GM23338 (cell line): ENCODE results near the gene RBM33.

Source experiments
- CREB1 ChIP-seq: fragments of 250-450 bp; sonication (Bioruptor Pico); IDR thresholded peaks from 2 replicates; pipeline ENCODE4 v1.5.0; 2020; ENCODE audit warnings: low read depth, mild to moderate bottlenecking, moderate library complexity
- EZH2 ChIP-seq: fragments of 200-600 bp; sonication (generic); IDR thresholded peaks from one replicate; pipeline ENCODE4 v1.8.0; 2017; ENCODE audit warnings: antibody characterized with exemption, mild to moderate bottlenecking, low read depth; ENCODE audit not compliant: unreplicated experiment
- EZH2phosphoT487 ChIP-seq: fragments of 200-600 bp; sonication (generic); IDR thresholded peaks from one replicate; pipeline ENCODE4 v1.8.1; 2018; ENCODE audit warnings: antibody characterized with exemption; ENCODE audit not compliant: unreplicated experiment
- JUNB ChIP-seq: IDR thresholded peaks from one replicate; pipeline ENCODE4 v1.6.1; 2016; ENCODE audit warnings: antibody characterized with exemption; ENCODE audit not compliant: unreplicated experiment
- POLR2AphosphoS5 ChIP-seq: IDR thresholded peaks from 2 replicates; pipeline ENCODE4 v1.6.1; 2016; ENCODE audit warnings: antibody characterized with exemption, low read depth
- STAT1 ChIP-seq: IDR thresholded peaks from one replicate; pipeline ENCODE4 v1.6.1; 2016; ENCODE audit warnings: antibody characterized with exemption; ENCODE audit not compliant: unreplicated experiment
- ZNF114 ChIP-seq: fragments of 250-450 bp; sonication (Bioruptor Pico); IDR thresholded peaks from 2 replicates; pipeline ENCODE4 v1.5.0; 2020; ENCODE audit warnings: mild to moderate bottlenecking, moderate library complexity
- ZNF331 ChIP-seq: fragments of 250-450 bp; sonication (Bioruptor Pico); IDR thresholded peaks from 2 replicates; pipeline ENCODE4 v1.5.0; 2020; ENCODE audit warnings: low read depth, mild to moderate bottlenecking, moderate library complexity
- TF ChIP-seq, protein P1 (sequence below), 2 experiments: fragments of 200-600 bp in 1 of 2; sonication (generic) in 1 of 2; conservative IDR thresholded peaks; 2 replicates each; pipeline versions ENCODE4 v1.5.1 to v1.6.1; 2016 to 2017; ENCODE audit warnings: antibody characterized with exemption in 2 of 2, low read depth in 2 of 2, mild to moderate bottlenecking in 2 of 2, moderate library complexity in 1 of 2
- TF ChIP-seq, protein P2 (sequence below): IDR thresholded peaks from 2 replicates; pipeline ENCODE4 v1.6.1; 2016; ENCODE audit warnings: antibody characterized with exemption
- TF ChIP-seq, protein P3 (sequence below): IDR thresholded peaks from one replicate; pipeline ENCODE4 v1.6.1; 2018; ENCODE audit warnings: antibody characterized with exemption; ENCODE audit not compliant: unreplicated experiment

DNA sequence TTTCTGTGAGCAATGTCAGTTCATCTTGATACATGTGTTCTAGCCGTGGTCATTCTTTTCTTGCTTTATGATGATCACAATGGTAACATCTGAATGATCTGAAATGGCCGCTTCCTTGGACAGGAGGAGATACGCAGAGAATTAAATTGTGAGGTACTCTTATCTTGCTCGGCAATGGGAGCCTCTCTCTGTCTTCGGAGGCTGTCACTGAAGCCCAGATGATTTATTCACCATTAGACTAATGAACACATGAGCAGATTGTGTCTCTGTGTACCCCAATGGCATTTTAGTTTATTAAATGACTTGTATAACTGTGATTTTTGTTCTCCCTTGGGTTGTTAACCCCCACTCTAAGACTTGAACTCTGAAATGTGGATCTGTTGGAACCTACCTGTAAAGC is 38.6 kb downstream of the RBM33 start:
- TF ChIP-seq, protein P1, sequence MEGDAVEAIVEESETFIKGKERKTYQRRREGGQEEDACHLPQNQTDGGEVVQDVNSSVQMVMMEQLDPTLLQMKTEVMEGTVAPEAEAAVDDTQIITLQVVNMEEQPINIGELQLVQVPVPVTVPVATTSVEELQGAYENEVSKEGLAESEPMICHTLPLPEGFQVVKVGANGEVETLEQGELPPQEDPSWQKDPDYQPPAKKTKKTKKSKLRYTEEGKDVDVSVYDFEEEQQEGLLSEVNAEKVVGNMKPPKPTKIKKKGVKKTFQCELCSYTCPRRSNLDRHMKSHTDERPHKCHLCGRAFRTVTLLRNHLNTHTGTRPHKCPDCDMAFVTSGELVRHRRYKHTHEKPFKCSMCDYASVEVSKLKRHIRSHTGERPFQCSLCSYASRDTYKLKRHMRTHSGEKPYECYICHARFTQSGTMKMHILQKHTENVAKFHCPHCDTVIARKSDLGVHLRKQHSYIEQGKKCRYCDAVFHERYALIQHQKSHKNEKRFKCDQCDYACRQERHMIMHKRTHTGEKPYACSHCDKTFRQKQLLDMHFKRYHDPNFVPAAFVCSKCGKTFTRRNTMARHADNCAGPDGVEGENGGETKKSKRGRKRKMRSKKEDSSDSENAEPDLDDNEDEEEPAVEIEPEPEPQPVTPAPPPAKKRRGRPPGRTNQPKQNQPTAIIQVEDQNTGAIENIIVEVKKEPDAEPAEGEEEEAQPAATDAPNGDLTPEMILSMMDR (conservative IDR thresholded peaks at IDR 0.05; ENCODE audit: low read depth in 2 of 2), result no peak
- TF ChIP-seq, protein P2, sequence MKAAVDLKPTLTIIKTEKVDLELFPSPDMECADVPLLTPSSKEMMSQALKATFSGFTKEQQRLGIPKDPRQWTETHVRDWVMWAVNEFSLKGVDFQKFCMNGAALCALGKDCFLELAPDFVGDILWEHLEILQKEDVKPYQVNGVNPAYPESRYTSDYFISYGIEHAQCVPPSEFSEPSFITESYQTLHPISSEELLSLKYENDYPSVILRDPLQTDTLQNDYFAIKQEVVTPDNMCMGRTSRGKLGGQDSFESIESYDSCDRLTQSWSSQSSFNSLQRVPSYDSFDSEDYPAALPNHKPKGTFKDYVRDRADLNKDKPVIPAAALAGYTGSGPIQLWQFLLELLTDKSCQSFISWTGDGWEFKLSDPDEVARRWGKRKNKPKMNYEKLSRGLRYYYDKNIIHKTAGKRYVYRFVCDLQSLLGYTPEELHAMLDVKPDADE, result no peak
- TF ChIP-seq EZH2 (no peak), EZH2phosphoT487 (no peak), CREB1 (CRISPR knock-in tag) (no peak), POLR2AphosphoS5 (no peak), JUNB (no peak), STAT1 (no peak), ZNF114 (CRISPR knock-in tag) (no peak), ZNF331 (CRISPR knock-in tag) (no peak)
- TF ChIP-seq, protein P3, sequence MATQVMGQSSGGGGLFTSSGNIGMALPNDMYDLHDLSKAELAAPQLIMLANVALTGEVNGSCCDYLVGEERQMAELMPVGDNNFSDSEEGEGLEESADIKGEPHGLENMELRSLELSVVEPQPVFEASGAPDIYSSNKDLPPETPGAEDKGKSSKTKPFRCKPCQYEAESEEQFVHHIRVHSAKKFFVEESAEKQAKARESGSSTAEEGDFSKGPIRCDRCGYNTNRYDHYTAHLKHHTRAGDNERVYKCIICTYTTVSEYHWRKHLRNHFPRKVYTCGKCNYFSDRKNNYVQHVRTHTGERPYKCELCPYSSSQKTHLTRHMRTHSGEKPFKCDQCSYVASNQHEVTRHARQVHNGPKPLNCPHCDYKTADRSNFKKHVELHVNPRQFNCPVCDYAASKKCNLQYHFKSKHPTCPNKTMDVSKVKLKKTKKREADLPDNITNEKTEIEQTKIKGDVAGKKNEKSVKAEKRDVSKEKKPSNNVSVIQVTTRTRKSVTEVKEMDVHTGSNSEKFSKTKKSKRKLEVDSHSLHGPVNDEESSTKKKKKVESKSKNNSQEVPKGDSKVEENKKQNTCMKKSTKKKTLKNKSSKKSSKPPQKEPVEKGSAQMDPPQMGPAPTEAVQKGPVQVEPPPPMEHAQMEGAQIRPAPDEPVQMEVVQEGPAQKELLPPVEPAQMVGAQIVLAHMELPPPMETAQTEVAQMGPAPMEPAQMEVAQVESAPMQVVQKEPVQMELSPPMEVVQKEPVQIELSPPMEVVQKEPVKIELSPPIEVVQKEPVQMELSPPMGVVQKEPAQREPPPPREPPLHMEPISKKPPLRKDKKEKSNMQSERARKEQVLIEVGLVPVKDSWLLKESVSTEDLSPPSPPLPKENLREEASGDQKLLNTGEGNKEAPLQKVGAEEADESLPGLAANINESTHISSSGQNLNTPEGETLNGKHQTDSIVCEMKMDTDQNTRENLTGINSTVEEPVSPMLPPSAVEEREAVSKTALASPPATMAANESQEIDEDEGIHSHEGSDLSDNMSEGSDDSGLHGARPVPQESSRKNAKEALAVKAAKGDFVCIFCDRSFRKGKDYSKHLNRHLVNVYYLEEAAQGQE, result no peak
